GM20431 (cell line): ENCODE measurements around the gene SLAMF1.
"Not testable (repeated sequence)": the region's sequence is repeated elsewhere in the genome, so short reads cannot be mapped to it uniquely, and the experiment has no call there.

Experiments
- in situ Hi-C: fragments of 300-500 bp; cut with MseI, MboI; formaldehyde crosslinking; loops from one replicate; pipeline ENCODE4 v1.15.0; 2020; ENCODE audit warnings: low sequenced_read_pairs; ENCODE audit not compliant: unreplicated experiment

SLAMF1 gene

DNA sequence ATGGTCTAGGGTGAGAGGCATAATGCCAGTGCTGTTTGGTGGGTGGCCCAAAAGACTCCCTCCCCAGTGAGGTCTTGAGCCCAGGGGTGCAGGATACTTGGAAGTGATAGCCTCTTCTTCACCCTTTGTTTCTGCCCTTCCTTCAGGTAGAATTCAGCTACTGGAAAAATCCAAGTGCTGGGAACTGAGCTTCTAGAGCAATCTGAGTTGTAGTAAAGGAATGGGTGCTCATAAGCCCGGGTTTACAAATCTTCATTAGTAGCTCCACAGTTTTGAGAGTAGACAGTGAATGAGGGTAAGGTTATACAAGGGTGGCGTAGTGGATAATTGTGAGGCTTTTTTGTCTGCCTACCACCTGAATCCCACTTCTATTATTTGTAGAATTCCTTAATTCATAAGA is 38.3 kb downstream of the SLAMF1 start:
- in situ Hi-C loops: no loop called here

GRCh38 chr1:160608057-160608456 is 38.8 kb downstream of the SLAMF1 start:
- in situ Hi-C loops: no loop called here

- in situ Hi-C loops: no loop called here
These were observed 39.2 kb downstream of the SLAMF1 start for GRCh38 chr1:160607672-160608032.

GRCh38 chr1:160607011-160607671 is 39.7 kb downstream of the SLAMF1 start:
- in situ Hi-C loops: no loop called here

GRCh38 chr1:160606611-160607010 is 40.2 kb downstream of the SLAMF1 start:
- in situ Hi-C loops: no loop called here

DNA sequence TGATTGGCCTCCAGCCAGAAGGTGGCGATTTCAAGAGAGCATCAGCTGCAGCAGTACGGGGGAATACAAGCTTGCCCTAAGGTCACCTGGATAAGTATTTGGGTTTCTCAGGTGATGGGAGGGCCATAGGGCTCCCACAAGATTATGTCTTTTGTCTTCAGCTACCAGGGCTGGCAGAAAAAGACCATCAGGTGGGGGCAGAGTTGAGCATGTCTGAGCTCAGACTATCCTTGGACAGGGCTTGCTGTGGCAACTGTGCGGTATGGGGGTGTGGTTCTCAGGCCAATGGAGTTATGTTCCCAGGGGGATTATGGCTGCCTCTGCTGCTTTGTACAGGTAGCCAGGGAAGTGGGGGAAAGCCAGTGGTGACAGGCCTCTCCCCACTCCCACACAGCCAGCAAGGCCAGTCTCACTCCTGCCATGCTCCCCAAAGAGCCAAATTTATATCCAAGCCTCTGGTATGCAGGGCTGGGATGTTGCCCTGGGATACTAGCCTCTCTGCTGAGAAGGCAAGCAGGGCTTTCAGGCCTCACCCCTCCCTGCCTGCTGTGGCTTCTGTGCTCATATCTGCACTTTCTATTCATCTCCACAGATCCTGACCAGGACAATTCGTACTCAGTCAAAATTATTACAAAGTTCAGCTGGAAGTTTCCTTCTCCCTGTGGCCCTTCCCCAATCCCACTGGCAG is 40.9 kb downstream of the SLAMF1 start:
- in situ Hi-C loops: no loop called here

DNA sequence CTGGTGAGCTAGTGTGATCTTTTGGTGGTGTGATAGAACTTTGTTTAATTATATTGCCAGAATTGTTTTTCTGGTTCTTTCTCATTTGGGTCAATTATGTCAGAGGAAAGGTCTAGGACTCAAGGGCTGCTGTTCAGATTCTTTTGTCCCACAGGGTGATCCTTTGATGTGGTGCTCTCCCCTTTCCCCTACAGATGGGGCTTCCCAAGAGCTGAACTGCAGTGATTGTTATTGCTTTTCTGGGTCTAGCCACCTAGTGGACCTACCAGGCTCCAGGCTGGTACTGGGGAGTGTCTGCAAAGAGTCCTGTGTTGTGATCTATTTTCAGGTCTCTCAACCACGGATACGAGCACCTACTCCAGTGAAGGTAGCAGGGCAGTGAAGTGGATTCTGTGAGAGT is 41.6 kb downstream of the SLAMF1 start:
- in situ Hi-C loops: no loop called here

DNA sequence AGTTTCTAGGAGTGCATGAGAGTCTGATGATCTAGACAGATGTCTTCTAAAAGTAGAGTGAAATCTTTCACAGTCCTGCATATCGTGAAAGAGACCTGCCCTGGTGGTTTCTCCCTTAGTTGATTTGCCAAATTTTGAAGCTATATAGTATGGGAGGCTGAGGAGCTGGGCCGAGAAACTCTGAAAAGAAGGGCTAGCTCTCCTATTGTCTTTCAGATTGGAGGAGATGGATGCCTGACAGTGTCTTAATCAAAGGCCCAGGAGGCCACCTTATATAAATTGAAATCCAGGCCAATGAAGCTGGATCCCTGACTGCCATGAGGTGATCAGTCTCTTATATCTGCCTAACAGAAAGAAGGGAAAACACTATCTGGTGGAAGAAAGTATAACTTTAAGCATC is 49.1 kb downstream of the SLAMF1 start:
- in situ Hi-C loops: no loop called here

- in situ Hi-C loops: no loop called here
These were observed 49.8 kb downstream of the SLAMF1 start for GRCh38 chr1:160597051-160597450.

- in situ Hi-C loops: no loop called here
These were observed 56.4 kb downstream of the SLAMF1 start for GRCh38 chr1:160590488-160590887.

DNA sequence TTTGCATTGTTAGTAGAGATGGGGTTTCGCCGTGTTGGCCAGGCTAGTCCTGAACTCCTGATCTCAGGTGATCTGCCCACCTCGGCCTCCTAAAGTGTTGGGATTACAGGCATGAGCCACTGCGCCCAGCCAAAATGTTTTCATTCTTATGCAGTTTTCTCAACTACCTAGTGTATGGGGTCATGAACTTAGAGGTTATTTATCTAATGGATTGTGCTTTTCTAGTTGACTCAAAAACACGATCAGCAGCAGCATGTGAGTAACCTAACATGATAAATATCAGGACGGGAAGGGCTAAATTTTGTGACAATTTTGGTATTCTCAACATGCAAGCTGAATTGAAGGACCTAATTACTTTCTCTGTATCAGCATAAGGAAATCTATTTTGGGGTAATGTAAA is 58.4 kb downstream of the SLAMF1 start:
- in situ Hi-C loops: no loop called here

DNA sequence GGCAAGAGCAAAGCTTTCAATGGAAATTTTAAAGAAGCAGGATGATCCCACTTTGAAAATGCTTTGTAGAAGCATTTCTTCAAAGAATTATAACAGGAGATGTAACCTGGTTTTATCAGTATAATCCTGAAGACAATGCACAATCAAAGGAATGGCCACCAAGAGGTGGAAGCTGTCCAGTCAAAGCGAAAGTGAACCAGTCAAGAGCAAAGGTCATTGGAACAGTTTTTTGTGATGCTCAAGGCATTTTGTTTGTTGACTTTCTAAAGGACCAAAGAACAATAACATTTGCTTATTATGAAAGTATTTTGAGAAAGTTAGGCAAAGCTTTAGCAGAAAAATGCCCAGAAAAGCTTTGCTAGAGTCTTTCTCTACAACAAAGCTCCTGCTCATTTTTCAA is 62.1 kb downstream of the SLAMF1 start:
- in situ Hi-C loops: no loop called here

DNA sequence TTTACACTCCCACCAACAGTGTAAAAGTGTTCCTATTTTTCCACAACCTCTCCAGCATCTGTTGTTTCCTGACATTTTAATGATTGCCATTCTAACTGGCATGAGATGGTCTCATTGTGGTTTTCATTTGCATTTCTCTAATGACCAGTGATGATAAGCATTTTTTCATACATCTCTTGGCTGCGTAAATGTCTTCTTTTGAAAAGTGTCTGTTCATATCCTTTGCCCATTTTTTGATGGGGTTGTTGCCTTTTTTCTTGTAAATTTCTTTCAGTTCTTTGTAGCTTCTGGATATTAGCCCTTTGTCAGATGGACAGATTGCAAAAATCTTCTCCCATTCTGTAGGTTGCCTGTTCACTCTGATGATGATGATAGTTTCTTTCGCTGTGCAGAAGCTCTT is 63.9 kb downstream of the SLAMF1 start:
- in situ Hi-C loops: not testable (repeated sequence)

DNA sequence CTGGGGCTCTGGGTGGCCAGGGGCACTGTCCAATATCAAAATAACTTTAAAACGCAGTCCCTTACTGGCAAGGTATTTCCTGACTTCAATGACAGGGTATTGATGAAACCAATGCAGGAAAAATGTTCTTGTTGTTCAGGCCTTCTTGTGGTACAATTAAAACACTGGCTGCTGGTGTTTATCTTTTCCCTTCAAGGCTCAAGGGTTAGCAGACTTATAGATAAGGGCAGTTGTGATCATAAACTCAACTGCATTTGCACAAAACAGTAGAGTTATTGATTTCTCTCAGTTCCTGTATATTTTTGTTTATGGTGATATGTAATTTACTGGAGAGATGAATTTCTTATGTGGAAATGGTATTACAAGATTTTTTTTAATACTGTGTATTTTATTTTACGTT is 64.9 kb downstream of the SLAMF1 start:
- in situ Hi-C loops: no loop called here

- in situ Hi-C loops: no loop called here
These were observed 66.5 kb downstream of the SLAMF1 start for GRCh38 chr1:160580221-160580812.

DNA sequence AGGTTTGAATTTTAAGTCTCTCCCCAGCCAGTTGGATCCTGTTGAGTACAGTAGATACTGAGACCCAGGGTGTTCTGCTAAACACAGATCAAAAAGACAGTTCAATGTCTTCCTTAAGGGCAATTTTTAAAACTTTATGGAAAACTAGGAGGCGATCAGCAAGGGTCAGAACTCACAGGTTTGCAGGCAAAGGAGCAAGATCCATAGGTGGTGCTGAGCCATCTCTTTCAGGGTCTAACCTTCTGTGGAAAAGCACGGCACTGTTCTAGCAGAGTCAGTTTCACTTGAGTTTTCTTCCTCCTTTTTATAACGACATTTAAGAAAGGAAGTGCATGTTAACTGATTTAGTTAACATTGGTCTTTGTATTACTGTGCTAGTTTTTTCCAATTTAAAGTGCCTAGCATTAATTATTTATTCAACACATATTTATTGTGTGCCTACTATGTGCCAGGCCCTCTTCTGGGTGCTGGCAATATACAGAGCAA is 67.6 kb downstream of the SLAMF1 start, which contains the start of gene CD84:
Gene CD84, minus strand, starts transcription at position 281 of the 486 bp plus-strand sequence. Its CDS starts 59 bp downstream, at position 222.
- in situ Hi-C loops: no loop called here

- in situ Hi-C loops: no loop called here
These were observed 68.2 kb downstream of the SLAMF1 start for GRCh38 chr1:160578525-160579191.

- in situ Hi-C loops: no loop called here
These were observed 68.7 kb downstream of the SLAMF1 start for GRCh38 chr1:160578175-160578524.

- in situ Hi-C loops: no loop called here
These were observed 69.2 kb downstream of the SLAMF1 start for GRCh38 chr1:160577671-160578070.

- in situ Hi-C loops: no loop called here
These were observed 70.0 kb downstream of the SLAMF1 start for GRCh38 chr1:160576884-160577283.

- in situ Hi-C loops: no loop called here
These were observed 70.5 kb downstream of the SLAMF1 start for GRCh38 chr1:160576390-160576789.
